ENCODE data around the gene NCKAP1.

GRCh38 chr2:182946958-182947369 is 91.3 kb downstream of the NCKAP1 start:
- TF ChIP-seq POLR2AphosphoS5 (IDR thresholded peaks at IDR 0.05) (no peak), POLR2A (IDR thresholded peaks at IDR 0.05) (no peak)
- TF ChIP-seq, protein P1, sequence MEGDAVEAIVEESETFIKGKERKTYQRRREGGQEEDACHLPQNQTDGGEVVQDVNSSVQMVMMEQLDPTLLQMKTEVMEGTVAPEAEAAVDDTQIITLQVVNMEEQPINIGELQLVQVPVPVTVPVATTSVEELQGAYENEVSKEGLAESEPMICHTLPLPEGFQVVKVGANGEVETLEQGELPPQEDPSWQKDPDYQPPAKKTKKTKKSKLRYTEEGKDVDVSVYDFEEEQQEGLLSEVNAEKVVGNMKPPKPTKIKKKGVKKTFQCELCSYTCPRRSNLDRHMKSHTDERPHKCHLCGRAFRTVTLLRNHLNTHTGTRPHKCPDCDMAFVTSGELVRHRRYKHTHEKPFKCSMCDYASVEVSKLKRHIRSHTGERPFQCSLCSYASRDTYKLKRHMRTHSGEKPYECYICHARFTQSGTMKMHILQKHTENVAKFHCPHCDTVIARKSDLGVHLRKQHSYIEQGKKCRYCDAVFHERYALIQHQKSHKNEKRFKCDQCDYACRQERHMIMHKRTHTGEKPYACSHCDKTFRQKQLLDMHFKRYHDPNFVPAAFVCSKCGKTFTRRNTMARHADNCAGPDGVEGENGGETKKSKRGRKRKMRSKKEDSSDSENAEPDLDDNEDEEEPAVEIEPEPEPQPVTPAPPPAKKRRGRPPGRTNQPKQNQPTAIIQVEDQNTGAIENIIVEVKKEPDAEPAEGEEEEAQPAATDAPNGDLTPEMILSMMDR (IDR thresholded peaks at IDR 0.05) = no peak

Data from suprapubic skin (tissue), 4 donors.